Fibroblast of lung (primary cell): ENCODE data around the gene LRRC46. TPM values are rescaled to one million over a fixed set of nuclear protein-coding genes. Genes with fewer than 3 reads are reported as not detected.

Experiments
- DNase-seq, 2 donors: peaks; one replicate each; pipeline versions ENCODE4 v3.0.0 to v3.0.0-alpha.2; 2010; ENCODE audit warnings: low read depth in 2 of 2
- H2AFZ ChIP-seq: 2 replicates; pipeline ENCODE4 v1.5.1; 2012; ENCODE audit warnings: low read length, control low read depth, inconsistent platforms
- H3K27ac ChIP-seq: 2 replicates; pipeline ENCODE4 v1.5.1; 2011; ENCODE audit warnings: low read length, control low read depth; ENCODE audit not compliant: insufficient read depth
- H3K27me3 ChIP-seq: 2 replicates; pipeline ENCODE4 v1.5.1; 2011; ENCODE audit warnings: mild to moderate bottlenecking, low read length; ENCODE audit not compliant: control insufficient read depth, insufficient read depth
- H3K36me3 ChIP-seq: 2 replicates; pipeline ENCODE4 v1.5.1; 2011; ENCODE audit warnings: low read length; ENCODE audit not compliant: control insufficient read depth, insufficient read depth
- H3K4me1 ChIP-seq: 2 replicates; pipeline ENCODE4 v1.5.1; 2011; ENCODE audit warnings: low read length; ENCODE audit not compliant: control insufficient read depth, insufficient read depth; ENCODE audit errors: extremely low read depth
- H3K4me2 ChIP-seq: 2 replicates; pipeline ENCODE4 v1.5.1; 2011; ENCODE audit warnings: low read length, control low read depth; ENCODE audit not compliant: insufficient read depth; ENCODE audit errors: extremely low read depth
- H3K4me3 ChIP-seq, 4 experiments: fragments of 200-600 bp in 1 of 4; sonication (generic) in 1 of 4; replicated peaks in 1 of 4; 2 replicates each; pipeline ENCODE4 v1.5.1; 2011 to 2016; ENCODE audit warnings: low read length in 4 of 4, low read depth in 3 of 4, mild to moderate bottlenecking in 3 of 4, control low read depth in 2 of 4, inconsistent platforms in 1 of 4, mixed read lengths in 1 of 4; ENCODE audit not compliant: insufficient read depth in 1 of 4; ENCODE audit errors: control extremely low read depth in 1 of 4
- H3K79me2 ChIP-seq: 2 replicates; pipeline ENCODE4 v1.5.1; 2012; ENCODE audit warnings: mild to moderate bottlenecking, low read length, inconsistent platforms; ENCODE audit not compliant: control insufficient read depth, insufficient read depth
- H3K9ac ChIP-seq: 2 replicates; pipeline ENCODE4 v1.5.1; 2011; ENCODE audit warnings: mild to moderate bottlenecking, low read length, control low read depth; ENCODE audit not compliant: insufficient read depth
- H3K9me3 ChIP-seq: 2 replicates; pipeline ENCODE4 v1.5.1; 2012; ENCODE audit warnings: low read depth, low read length; ENCODE audit not compliant: control insufficient read depth, insufficient read depth
- H4K20me1 ChIP-seq: 2 replicates; pipeline ENCODE4 v1.5.1; 2011; ENCODE audit warnings: low read length; ENCODE audit not compliant: control insufficient read depth, insufficient read depth; ENCODE audit errors: extremely low read depth
- CTCF ChIP-seq, 2 donors: IDR thresholded peaks in 1 of 2; conservative IDR thresholded peaks in 1 of 2; 1 replicate in 1 of 2; 2 replicates in 1 of 2; pipeline ENCODE4 v1.5.1; 2011 to 2012; ENCODE audit warnings: low read length in 2 of 2, control low read depth in 1 of 2, inconsistent platforms in 1 of 2, low read depth in 1 of 2, mild to moderate bottlenecking in 1 of 2
- EZH2 ChIP-seq: IDR thresholded peaks from 2 replicates; pipeline ENCODE4 v1.5.1; 2012; ENCODE audit warnings: low read length, control low read depth, mild to moderate bottlenecking; ENCODE audit errors: missing control alignments
- polyA plus RNA-seq, 2 donors: library from polyadenylated mRNA; depleted of rRNA in 1 of 2; stranded (reverse) in 1 of 2; unstranded in 1 of 2; fragments of >200 nt; gene quantifications; 2 replicates each; pipeline ENCODE4 v1.2.1, GENCODE V29; 2011 to 2012; ENCODE audit warnings: missing spikeins in 1 of 2
- total RNA-seq: library from RNA; depleted of rRNA; stranded (reverse); fragments of >200 nt; gene quantifications from 2 replicates; pipeline ENCODE4 v1.2.1, GENCODE V29; 2014

The LRRC46 gene
- total and polyA plus RNA-seq, 2 donors (not counting 1 experiment from before 2014, with no cell fraction given) = under 0.01 to 0.19 TPM

- Histone ChIP-seq H3K27me3 (peaks cover 32% of the 10 kb centered on the region), H3K36me3 (no peaks in the 10 kb centered on the region), H3K4me2 (no peak overlapping the region), H3K9ac (no peak overlapping the region), H3K27ac (no peak overlapping the region), H3K4me1 (peaks cover under 1% of the 10 kb centered on the region), H3K9me3 (no peaks in the 10 kb centered on the region), H3K4me3 (no peak overlapping the region), H4K20me1 (no peaks in the 10 kb centered on the region), H3K79me2 (no peaks in the 10 kb centered on the region), H2AFZ (no peak overlapping the region)
- TF ChIP-seq CTCF (conservative IDR thresholded peaks at IDR 0.05 in 1 of 2, IDR thresholded peaks at IDR 0.05 in 1 of 2; ENCODE audit: low read depth in 1 of 2, low read length in 2 of 2) = no peak
- TF ChIP-seq EZH2 = no peak
- no peak for DNase-seq
These were observed 36.5 kb downstream of the LRRC46 start for GRCh38 chr17:47867813-47868533.

- H3K27me3 ChIP-seq = peaks cover 39% of the 10 kb centered on the region
- H3K4me2 ChIP-seq = no peak overlapping the region
- no peak for DNase-seq
- no peaks in the 10 kb centered on the region for H3K36me3 ChIP-seq
- no peaks in the 10 kb centered on the region for H4K20me1 ChIP-seq
- no peak for TF ChIP-seq CTCF (conservative IDR thresholded peaks at IDR 0.05 in 1 of 2, IDR thresholded peaks at IDR 0.05 in 1 of 2; ENCODE audit: low read depth in 1 of 2, low read length in 2 of 2)
- TF ChIP-seq EZH2 = no peak
- H3K9ac ChIP-seq = no peak overlapping the region
- H3K4me1 ChIP-seq = no peaks in the 10 kb centered on the region
- no peak overlapping the region for H3K27ac ChIP-seq
- no peak overlapping the region for H2AFZ ChIP-seq
- H3K4me3 ChIP-seq = no peak overlapping the region
- no peaks in the 10 kb centered on the region for H3K79me2 ChIP-seq
- no peaks in the 10 kb centered on the region for H3K9me3 ChIP-seq
These were observed 37.6 kb downstream of the LRRC46 start for GRCh38 chr17:47869114-47869513.

GRCh38 chr17:47870056-47870455 is 38.6 kb downstream of the LRRC46 start:
- Histone ChIP-seq H3K4me2 (no peak overlapping the region), H3K36me3 (no peaks in the 10 kb centered on the region), H3K9me3 (no peaks in the 10 kb centered on the region), H3K27ac (no peak overlapping the region), H3K4me3 (no peak overlapping the region), H3K9ac (no peak overlapping the region), H2AFZ (no peak overlapping the region), H4K20me1 (no peaks in the 10 kb centered on the region), H3K4me1 (no peaks in the 10 kb centered on the region), H3K27me3 (peaks cover 39% of the 10 kb centered on the region), H3K79me2 (no peaks in the 10 kb centered on the region)
- no peak for DNase-seq
- TF ChIP-seq EZH2 (no peak), CTCF (conservative IDR thresholded peaks at IDR 0.05 in 1 of 2, IDR thresholded peaks at IDR 0.05 in 1 of 2; ENCODE audit: low read depth in 1 of 2, low read length in 2 of 2) (no peak)
